Measurements from ENCODE around the gene BMI1. TPM values are rescaled to one million over a fixed set of nuclear protein-coding genes. Genes with fewer than 3 reads are reported as not detected.

The BMI1 gene
- polyA plus RNA-seq, 4 donors, result 97.6 to 150 (median 105) TPM

DNA sequence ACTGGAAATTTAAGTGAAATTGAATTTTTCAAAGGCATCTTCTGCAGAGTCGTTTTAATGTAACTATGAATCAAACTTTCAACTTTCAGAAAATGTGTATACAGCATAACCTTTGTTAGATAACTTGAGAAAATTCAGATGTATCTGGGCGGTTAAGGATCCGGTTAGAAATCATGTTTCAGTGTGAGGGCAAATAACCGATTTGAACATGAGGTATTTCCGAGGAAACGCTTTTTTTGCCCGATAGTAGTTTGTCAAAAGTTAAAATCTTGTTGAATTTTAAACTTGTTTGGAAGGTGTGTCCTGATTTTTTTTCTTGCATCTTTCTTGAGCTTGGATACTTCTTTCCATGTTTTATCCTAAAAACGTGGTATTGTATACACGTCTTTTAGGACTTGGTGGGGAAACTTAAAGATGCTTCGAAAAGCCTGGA, 1.3 kb upstream of the BMI1 start:
- no peak for DNase-seq (ENCODE audit: low read depth in 4 of 4, low spot score in 3 of 4)

DNA sequence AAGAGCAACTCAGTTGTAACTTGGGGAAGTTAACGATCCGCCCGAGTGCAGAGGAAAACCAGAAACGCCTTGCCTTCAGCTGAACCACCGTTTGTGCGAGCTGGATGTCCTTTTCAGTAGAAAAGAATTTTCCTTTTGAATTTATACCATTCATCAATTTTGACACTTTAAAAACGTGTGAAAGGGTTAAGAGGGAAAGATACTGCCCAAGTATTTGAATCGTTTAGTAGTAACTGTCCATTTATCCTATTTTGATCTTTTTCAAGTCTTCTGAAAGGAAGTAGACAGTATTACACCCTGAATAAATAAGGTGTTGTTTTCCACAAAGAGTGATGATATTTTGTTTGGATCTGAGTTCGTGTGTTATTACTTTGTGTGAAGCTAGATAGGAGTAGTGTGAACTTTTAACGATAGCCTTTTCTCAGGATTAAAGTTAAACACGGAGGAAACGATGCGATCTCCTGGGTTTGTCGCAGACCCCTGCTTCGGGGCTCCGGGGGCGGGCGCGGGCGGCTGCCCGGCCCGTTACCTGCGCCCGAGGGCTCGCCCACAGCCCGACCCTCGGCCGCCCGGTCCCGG, 830 bp upstream of the BMI1 start:
- DNase-seq (ENCODE audit: low read depth in 4 of 4, low spot score in 3 of 4), result no peak

DNA sequence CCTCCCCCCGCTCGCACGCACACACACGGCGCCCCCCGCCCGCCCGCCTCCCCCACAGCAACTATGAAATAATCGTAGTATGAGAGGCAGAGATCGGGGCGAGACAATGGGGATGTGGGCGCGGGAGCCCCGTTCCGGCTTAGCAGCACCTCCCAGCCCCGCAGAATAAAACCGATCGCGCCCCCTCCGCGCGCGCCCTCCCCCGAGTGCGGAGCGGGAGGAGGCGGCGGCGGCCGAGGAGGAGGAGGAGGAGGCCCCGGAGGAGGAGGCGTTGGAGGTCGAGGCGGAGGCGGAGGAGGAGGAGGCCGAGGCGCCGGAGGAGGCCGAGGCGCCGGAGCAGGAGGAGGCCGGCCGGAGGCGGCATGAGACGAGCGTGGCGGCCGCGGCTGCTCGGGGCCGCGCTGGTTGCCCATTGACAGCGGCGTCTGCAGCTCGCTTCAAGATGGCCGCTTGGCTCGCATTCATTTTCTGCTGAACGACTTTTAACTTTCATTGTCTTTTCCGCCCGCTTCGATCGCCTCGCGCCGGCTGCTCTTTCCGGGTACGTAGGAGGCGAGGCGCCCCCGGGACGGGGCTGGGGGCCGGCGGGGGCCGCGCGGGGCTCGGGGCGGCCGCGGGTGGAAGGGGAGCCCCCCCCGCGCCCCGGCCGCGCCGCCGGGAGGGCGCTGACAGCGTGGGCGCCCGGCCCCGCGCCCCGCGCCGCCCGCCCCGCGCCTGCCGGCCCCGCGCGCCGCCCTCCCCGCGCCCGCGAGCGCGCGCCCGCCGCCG, 441 bp downstream of the BMI1 start:
- DNase-seq (ENCODE audit: low read depth in 4 of 4, low spot score in 3 of 4), result no peak

DNA sequence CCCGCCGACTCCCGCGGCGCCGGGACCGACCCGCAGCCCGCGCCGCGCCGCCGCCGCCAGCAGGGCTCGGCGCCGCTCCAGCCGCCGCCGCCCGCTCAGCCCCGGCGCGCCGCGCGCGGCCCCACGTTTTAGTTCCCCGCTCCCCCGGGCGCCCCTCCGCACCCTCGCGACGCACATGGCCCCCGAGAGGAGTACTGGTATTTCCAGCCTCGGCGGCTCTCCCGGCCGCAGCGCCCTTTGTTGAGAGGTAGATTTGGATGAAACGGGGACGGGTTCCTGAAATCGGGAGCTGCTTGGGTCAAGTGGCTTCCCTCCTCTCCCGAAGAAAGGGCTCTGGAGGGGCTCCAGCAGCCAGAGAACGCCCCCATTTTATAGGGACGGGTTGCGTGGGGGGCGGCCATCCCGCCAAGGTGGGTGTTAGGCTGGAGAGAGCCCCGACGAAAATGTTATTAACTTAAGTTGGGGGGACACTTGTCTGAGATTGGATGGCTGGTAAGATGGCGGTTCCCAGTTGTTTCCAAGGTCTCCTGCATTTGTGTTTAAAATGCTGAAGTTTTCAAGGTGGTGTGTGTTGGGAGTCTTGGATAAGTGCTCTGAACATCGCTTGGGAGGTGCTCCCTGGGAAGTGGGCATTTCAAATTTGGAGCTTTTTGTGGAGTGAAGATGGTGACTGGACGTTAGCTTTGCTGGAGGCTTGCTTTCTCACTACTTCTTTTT, 1.2 kb downstream of the BMI1 start:
- no peak for DNase-seq (ENCODE audit: low read depth in 4 of 4, low spot score in 3 of 4)

GRCh38 chr10:22322641-22323160, 1.8 kb downstream of the BMI1 start:
- DNase-seq (ENCODE audit: low read depth in 4 of 4, low spot score in 3 of 4), result no peak

DNA sequence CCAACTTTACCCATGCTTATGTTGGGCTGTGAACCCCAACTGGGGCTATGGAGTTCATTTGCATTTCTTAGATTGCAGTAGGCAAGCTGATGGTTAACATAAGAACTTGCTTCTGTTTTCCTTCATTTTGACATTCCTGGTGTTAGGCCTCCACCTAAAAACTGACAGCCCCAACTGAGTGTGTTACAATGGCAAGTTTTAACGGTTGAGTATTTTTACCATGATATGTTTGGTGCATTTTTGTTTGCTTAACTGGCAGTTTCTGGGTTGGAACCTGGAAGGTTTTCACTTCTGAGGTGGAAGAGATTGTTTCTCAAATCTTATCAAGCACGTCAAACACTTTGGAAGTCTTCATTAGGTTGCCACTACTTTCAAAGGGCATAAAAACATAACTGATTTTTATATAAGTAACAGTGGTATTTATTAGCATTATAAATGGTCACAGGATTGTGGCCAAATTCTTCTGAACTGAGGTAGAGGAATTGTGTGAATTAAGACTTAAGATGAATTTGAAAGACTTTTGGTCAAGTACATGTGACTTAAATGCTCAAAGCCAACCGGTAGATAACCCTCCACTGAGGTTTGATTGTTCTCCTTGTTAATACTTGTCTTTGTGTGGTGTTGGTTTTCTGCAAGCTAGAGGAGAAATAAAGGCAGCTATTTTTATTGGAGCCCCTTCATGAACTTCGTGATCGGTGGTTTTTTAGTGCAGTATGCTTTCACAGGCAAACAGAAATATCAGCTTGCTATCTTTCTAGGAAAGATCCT, 2.8 kb downstream of the BMI1 start:
- DNase-seq (ENCODE audit: low read depth in 4 of 4, low spot score in 3 of 4), result no peak

- DNase-seq (ENCODE audit: low read depth in 4 of 4, low spot score in 3 of 4), result no peak
Observed at GRCh38 chr10:22324413-22324812, 3.5 kb downstream of the BMI1 start.

- DNase-seq (ENCODE audit: low read depth in 4 of 4, low spot score in 3 of 4), result no peak
Observed at GRCh38 chr10:22324893-22325271, 4.0 kb downstream of the BMI1 start.

DNA sequence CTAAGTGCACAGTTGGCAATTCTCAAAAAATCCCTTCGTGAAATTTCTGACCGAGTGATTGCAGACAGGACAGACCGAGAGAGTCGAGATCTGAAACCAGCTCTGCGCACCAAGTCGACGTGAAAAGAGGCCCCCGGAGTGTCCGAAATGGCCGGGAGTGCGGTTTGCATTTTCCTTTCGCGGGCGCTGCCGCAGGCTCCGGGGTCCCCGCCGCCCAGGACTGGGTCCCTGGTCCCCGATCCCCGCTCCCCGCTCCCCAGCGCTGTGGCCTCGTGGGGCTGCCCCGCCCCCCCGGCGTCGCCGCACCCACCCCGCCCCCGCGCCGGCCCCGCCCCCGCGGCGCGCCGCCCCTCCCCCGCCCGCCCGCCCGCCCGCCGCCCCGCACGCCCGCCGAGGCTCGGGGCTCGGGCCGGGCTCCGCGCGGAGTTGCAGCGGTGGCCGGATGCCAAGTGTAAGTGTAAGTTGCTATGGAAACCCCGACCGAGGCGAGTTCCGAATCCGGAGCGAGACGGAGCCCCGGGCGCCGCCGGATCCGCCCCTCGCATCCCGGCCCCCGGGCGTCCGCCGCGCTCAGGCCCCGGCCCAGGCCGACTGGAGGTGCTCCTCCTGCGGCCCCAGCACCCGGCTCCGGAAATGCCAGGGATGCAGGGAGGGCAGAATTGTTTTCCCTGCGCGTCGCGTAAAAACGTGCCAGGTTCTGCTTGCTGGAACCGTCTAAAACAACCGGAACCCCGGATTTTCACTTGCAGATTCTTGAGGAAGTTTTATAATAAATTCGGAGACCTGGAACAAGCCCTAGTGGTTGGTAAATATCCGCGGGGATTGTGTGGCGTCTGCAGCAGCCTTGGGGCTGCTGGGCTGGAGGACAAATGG, 4.6 kb downstream of the BMI1 start:
- DNase-seq (ENCODE audit: low read depth in 4 of 4, low spot score in 3 of 4), result no peak

GRCh38 chr10:22326145-22326702, 5.3 kb downstream of the BMI1 start:
- no peak for DNase-seq (ENCODE audit: low read depth in 4 of 4, low spot score in 3 of 4)

- DNase-seq (ENCODE audit: low read depth in 4 of 4, low spot score in 3 of 4), result no peak
Observed at GRCh38 chr10:22329150-22329549, 8.3 kb downstream of the BMI1 start.

DNA sequence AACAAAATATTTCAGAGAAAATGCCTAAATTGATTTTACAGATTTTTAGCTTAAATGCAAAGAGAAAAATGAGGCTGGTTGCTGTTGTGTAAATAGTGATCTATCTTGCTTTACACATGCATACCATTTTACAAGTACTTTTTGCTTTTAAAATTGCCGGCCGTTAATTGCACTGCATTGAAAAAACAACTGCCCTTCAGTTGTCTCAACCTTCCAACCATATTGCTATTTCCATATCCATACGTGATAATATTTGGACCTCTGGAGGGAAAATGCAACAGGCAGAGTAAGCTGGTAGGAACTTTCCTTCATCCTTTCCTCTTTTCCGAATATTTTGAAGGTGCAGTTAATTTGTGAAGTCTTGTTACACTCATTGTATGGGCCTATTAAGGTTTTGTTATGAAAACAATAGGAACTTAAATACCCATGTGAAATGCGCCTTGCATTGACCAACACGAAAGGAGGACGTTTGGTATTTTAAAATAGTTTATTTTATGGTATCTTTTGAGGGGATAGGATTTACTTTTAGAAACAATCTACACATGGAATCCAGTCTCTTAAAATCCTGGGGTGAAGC, 11.3 kb downstream of the BMI1 start:
- no peak for DNase-seq (ENCODE audit: low read depth in 4 of 4, low spot score in 3 of 4)

DNA sequence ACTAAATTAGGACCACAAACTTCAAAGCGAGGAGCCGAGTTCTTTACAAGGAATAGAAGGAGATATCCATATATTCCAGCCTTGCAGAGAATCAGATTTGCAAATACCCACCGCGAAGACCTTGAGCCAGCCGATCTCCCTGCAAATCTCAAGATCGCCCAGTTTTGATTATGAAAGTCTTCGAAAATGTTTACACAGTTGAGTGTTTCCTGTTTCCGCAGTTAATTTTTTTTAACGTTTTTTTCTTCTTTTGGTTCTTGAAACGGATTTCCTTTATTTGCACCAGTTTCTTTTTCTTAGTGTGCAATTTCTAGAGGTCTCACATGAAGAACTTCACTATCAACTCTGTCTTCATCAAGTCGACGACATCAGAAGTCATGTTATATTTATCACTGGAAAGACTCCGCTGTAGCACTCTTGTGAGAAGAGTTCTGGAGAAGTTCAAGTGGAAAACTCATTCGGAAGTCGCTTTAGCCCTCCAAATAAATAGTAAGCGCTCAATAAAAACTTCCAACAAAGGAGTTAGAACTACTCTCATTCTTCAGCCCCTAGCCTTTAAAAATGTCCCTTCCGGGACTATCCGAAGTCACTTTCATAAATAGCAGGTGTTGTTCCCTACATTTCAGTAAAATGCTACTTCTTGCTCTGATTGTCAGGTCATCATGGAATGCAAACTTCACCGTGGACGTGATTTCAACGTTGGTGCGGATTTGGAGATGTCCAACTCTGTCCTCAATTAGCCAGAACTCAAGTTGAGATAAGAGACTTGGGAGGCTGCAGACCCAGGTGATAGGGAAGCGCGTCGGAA, 12.5 kb downstream of the BMI1 start:
- DNase-seq (ENCODE audit: low read depth in 4 of 4, low spot score in 3 of 4), result no peak

DNA sequence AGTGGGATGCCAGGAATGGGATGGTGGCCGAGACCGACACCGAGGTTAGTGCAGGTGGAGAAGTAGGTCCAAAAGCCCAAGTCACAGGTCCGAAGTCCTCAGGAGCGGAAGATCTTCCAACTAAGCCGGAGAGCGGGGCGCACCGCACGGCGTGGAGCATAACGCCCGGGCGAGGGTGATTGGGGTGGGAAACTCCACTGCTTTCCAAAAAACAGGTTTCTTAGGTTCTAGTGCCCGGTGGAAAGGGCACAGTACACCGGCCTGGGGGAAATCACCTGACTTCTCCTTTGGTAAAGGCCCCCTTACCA, 13.0 kb downstream of the BMI1 start:
- no peak for DNase-seq (ENCODE audit: low read depth in 4 of 4, low spot score in 3 of 4)

DNA sequence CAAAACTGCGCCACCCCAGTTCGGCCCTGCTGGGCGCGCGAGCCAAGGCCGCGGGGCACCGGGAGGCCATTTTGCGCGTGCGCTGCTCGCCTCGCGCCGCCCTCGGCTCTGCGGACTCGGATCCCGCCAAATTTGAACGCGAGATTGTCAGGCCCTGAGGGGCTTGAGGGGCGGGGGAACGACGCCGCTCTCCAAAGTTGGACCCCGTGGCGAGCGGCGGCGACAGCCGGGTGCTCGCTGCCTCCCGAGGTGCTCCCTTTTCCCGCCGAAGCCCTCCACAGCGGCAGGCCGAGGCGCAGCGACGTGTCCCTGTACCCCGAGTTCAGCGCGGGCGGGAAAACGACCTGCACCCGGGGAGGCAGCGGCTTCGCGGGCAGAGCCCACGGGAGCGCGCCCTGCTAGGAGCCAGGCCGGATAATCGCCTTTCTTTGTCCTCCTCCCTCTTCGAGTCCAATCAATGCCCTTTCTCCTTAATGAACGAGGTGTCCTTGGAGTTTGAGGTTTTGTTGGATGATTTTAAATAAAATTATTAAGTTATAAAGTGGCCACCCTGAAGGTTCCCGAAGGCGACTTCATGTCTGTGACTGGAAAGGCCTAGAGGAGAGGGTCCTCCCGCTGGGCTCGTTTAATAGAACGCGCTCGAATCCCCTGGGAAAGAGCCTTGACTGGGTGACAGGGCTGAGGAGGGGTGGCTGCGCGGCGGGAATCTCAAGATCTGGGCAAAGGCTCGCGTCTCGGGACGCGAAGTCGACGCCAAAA, 13.7 kb downstream of the BMI1 start:
- DNase-seq (ENCODE audit: low read depth in 4 of 4, low spot score in 3 of 4), result no peak

DNA sequence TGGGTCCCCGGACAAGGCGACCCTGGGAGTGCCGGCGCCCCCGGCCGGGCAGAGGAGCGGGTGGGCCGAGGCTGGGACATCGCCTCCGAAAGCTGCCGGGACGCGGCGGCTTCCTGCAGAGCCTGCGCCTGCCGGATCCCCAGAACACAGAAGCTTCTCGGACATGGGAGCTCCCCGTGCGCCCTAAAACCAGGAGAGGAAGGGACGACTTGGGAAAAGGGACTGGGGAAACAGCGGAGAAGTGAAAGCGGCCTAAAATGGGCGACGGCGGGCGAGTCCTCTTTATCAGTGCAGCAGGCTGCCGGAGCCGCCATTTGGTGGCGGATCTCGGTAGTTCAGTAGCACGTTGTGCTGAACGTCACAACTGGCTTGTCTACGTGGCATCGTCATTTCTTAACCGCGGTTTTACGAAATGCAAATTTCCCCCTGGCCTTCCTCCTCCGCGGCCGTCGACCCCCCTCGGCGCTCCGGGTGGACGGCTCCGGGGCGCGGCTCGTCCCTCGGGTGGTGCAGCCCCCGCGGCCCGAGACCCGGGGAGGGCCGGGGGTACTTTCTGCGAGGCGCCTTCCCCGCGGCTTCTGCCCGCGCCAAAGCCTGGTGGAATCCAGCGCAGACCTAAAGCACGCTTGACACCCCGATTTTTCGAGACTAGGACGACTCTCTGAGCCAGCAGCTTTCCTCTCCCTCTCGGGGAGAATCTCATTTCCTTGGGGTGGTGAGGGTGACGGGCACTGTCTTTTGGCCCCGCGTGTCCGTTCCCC, 14.5 kb downstream of the BMI1 start:
- DNase-seq (ENCODE audit: low read depth in 4 of 4, low spot score in 3 of 4), result no peak

DNA sequence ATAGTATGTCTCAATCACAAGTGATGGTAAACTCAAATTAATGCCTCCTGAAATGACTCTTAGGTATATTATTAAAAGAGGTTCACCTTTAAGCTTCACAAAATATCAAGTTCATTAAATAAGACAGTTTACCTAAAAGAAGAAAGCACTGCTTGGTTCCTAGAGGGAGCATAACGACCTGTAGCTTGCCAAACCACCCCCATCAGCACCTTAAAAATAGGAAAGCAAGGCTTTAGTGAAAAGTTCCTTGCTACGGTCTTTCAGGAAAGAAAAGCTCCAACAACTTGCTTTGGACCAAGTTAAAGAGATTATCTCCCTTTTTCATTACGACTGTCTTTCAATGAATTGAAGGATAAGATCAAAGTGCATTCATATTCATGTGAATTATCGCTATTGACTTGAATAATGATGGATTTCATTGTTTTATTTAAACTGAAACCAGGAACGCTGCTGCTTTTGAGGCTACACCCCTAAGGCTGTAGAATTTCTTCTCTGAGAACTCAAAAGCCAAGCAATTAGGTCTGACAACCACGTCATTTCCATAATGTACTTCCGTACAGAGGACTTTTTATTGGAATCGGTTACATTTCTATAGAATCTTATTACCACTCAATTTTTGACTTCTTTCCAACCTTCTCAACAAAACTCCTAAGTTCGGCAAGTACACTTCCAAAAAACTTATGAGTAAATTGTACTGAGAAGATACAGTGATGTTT, 17.4 kb downstream of the BMI1 start:
- DNase-seq (ENCODE audit: low read depth in 4 of 4, low spot score in 3 of 4), result no peak

Data from left renal pelvis (tissue), 4 donors.